A549 (cell line): ENCODE data around the gene INHBE. TPM values are rescaled to one million over a fixed set of nuclear protein-coding genes. Genes with fewer than 3 reads are reported as not detected.

ENCODE experiments used
- ATAC-seq, 2 experiments: fragments of 200-7000 bp in 1 of 2; fragments of >200 bp in 1 of 2; cut with Nextera tagmentation in 1 of 2; cut with Tn5 transposase in 1 of 2; 3 replicates each; pipeline versions ENCODE4 v1.8.0 to v1.9.1; 2018 to 2020; ENCODE audit warnings: mild to moderate bottlenecking in 1 of 2, moderate library complexity in 1 of 2
- CTCF ChIA-PET: fragments of 300-600 bp; sonication (Branson Sonifier 250); formaldehyde crosslinking; extraction: SDS; loops from one replicate; lab custom pipeline; 2021; ENCODE audit warnings: antibody characterized with exemption, inconsistent platforms; lab: Yijun Ruan, JAX
- POLR2A ChIA-PET: fragments of 350-600 bp; formaldehyde crosslinking; extraction: SDS; loops from one replicate; lab custom pipeline; 2021; ENCODE audit warnings: antibody characterized with exemption, inconsistent platforms; lab: Yijun Ruan, JAX
- DNase-seq, 2 experiments: peaks; one replicate each; pipeline versions ENCODE4 v3.0.0 to v3.0.0-alpha.2; 2011 to 2016; ENCODE audit warnings: low read depth in 1 of 2, low spot score in 1 of 2
- FAIRE-seq: peaks from 2 replicates; lab custom pipeline; 2011; peaks lifted over from hg19 to GRCh38; lab: Jason Lieb, UNC
- H3K27ac ChIP-seq, 2 experiments: fragments of >200 bp; sonication (Bioruptor Twin); formaldehyde crosslinking; 3 replicates each; pipeline ENCODE4 v1.5.1; 2016 to 2017
- H3K4me1 ChIP-seq: fragments of >200 bp; sonication (Bioruptor Twin); formaldehyde crosslinking; 3 replicates; pipeline ENCODE4 v1.6.1; 2016
- H3K4me2 ChIP-seq: fragments of >200 bp; sonication (Bioruptor Twin); formaldehyde crosslinking; 3 replicates; pipeline ENCODE4 v1.6.1; 2016
- H3K4me3 ChIP-seq: fragments of >200 bp; sonication (Bioruptor Twin); formaldehyde crosslinking; 3 replicates; pipeline ENCODE4 v1.5.1; 2016
- H3K9me3 ChIP-seq: fragments of >200 bp; sonication (Bioruptor Twin); formaldehyde crosslinking; 3 replicates; pipeline ENCODE4 v1.6.1; 2016
- ATOH8 ChIP-seq: fragments of 250-450 bp; sonication (Bioruptor Pico); IDR thresholded peaks from 2 replicates; pipeline ENCODE4 v1.5.0; 2020; ENCODE audit warnings: low read depth, mild to moderate bottlenecking, moderate library complexity
- BHLHE40 ChIP-seq: IDR thresholded peaks from 2 replicates; pipeline ENCODE4 v1.6.1; 2012; ENCODE audit warnings: low read depth, low read length, inconsistent platforms
- CBX2 ChIP-seq: fragments of 200-600 bp; sonication (generic); IDR thresholded peaks from 2 replicates; pipeline ENCODE4 v1.6.1; 2016; ENCODE audit warnings: low read depth, mild to moderate bottlenecking, borderline replicate concordance
- CEBPB ChIP-seq, 2 experiments: fragments of >200 bp in 1 of 2; sonication (Bioruptor Twin) in 1 of 2; formaldehyde crosslinking in 1 of 2; IDR thresholded peaks; 2 replicates each; pipeline ENCODE4 v1.6.1; 2012 to 2016
- CHD2 ChIP-seq: fragments of 150-350 bp; IDR thresholded peaks from 2 replicates; pipeline ENCODE4 v1.6.1; 2014; ENCODE audit warnings: low read length; ENCODE audit not compliant: partially characterized antibody
- CHD4 ChIP-seq: fragments of 200-600 bp; sonication (generic); IDR thresholded peaks from 2 replicates; pipeline ENCODE4 v1.6.1; 2016; ENCODE audit warnings: antibody characterized with exemption, mild to moderate bottlenecking, borderline replicate concordance
- EP300 ChIP-seq, 2 experiments: fragments of >200 bp; sonication (Bioruptor Twin); formaldehyde crosslinking; IDR thresholded peaks; 2 replicates in 1 of 2; 3 replicates in 1 of 2; pipeline ENCODE4 v1.6.1; 2016 to 2017
- FOSB ChIP-seq: fragments of 250-450 bp; sonication (Bioruptor Pico); IDR thresholded peaks from 2 replicates; pipeline ENCODE4 v1.5.0; 2020; ENCODE audit warnings: mild to moderate bottlenecking, moderate library complexity
- GATA3 ChIP-seq: IDR thresholded peaks from 2 replicates; pipeline ENCODE4 v1.6.1; 2012; ENCODE audit warnings: borderline replicate concordance
- HOXB13 ChIP-seq: fragments of 250-450 bp; sonication (Bioruptor Pico); IDR thresholded peaks from 2 replicates; pipeline ENCODE4 v1.5.0; 2020; ENCODE audit warnings: low read depth, mild to moderate bottlenecking, moderate library complexity
- HOXB5 ChIP-seq: fragments of 250-450 bp; sonication (Bioruptor Pico); IDR thresholded peaks from 2 replicates; pipeline ENCODE4 v1.5.0; 2020; ENCODE audit warnings: mild to moderate bottlenecking, moderate library complexity
- JUN ChIP-seq, 2 experiments: fragments of >200 bp; sonication (Bioruptor Twin); formaldehyde crosslinking; IDR thresholded peaks; 2 replicates in 1 of 2; 3 replicates in 1 of 2; pipeline ENCODE4 v1.6.1; 2016 to 2017
- JUNB ChIP-seq: fragments of >200 bp; sonication (Bioruptor Twin); formaldehyde crosslinking; IDR thresholded peaks from 2 replicates; pipeline ENCODE4 v1.6.1; 2016
- KDM1A ChIP-seq: fragments of 200-600 bp; sonication (generic); IDR thresholded peaks from 2 replicates; pipeline ENCODE4 v1.6.1; 2016; ENCODE audit warnings: low read depth, mild to moderate bottlenecking
- KDM5A ChIP-seq: fragments of 200-600 bp; sonication (generic); IDR thresholded peaks from 2 replicates; pipeline ENCODE4 v1.6.1; 2016; ENCODE audit warnings: antibody characterized with exemption, mild to moderate bottlenecking
- MAZ ChIP-seq: fragments of 150-350 bp; IDR thresholded peaks from 2 replicates; pipeline ENCODE4 v1.6.1; 2014; ENCODE audit warnings: antibody characterized with exemption, low read depth, low read length, borderline replicate concordance
- MYC ChIP-seq: IDR thresholded peaks from 2 replicates; pipeline ENCODE4 v1.6.1; 2012; ENCODE audit warnings: mild to moderate bottlenecking, inconsistent platforms, low read length, improper control_type of control experiment, borderline replicate concordance
- NR3C1 ChIP-seq: fragments of >200 bp; sonication (Bioruptor Twin); formaldehyde crosslinking; IDR thresholded peaks from 3 replicates; pipeline ENCODE4 v1.6.1; 2017
- PBX3 ChIP-seq: IDR thresholded peaks from 2 replicates; pipeline ENCODE4 v1.6.1; 2012
- RCOR1 ChIP-seq: fragments of 150-350 bp; IDR thresholded peaks from 2 replicates; pipeline ENCODE4 v1.6.1; 2014; ENCODE audit warnings: antibody characterized with exemption, low read length, low read depth
- RNF2 ChIP-seq: fragments of 200-600 bp; sonication (generic); IDR thresholded peaks from 2 replicates; pipeline ENCODE4 v1.6.1; 2016; ENCODE audit warnings: low read depth, mild to moderate bottlenecking, antibody characterized with exemption, moderate library complexity, borderline replicate concordance
- SMC3 ChIP-seq: fragments of >200 bp; sonication (Bioruptor Twin); formaldehyde crosslinking; IDR thresholded peaks from 3 replicates; pipeline ENCODE4 v1.6.1; 2018; ENCODE audit warnings: inconsistent platforms
- TFCP2L1 ChIP-seq: fragments of 250-450 bp; sonication (Bioruptor Pico); IDR thresholded peaks from 2 replicates; pipeline ENCODE4 v1.5.0; 2021; ENCODE audit warnings: mild to moderate bottlenecking
- ZSCAN20 ChIP-seq: fragments of 250-450 bp; sonication (Bioruptor Pico); IDR thresholded peaks from 2 replicates; pipeline ENCODE4 v1.8.0; 2022; ENCODE audit warnings: mild to moderate bottlenecking, moderate library complexity
- WGBS: methylation state at CpG from one replicate; pipeline ENCODE4 v1.1.6; 2017; ENCODE audit errors: missing lambda C conversion rate; 5-methylcytosine and 5-hydroxymethylcytosine counted together
- polyA plus RNA-seq, 4 experiments: library from polyadenylated mRNA; depleted of rRNA in 3 of 4; stranded (reverse); fragments of >200 nt; fragmentation: RNase III in 1 of 4; extraction: RNeasy Plus Mini Kit Qiagen cat#74134 plus additional on column Dnase treatment in 1 of 4; gene quantifications; 2 replicates in 3 of 4; 3 replicates in 1 of 4; pipeline ENCODE4 v1.2.3, GENCODE V29; 2011 to 2017
- TF ChIP-seq, protein P1 (sequence below): fragments of 250-450 bp; sonication (Bioruptor Pico); IDR thresholded peaks from 2 replicates; pipeline ENCODE4 v1.5.0; 2021; ENCODE audit warnings: mild to moderate bottlenecking, moderate library complexity, borderline replicate concordance
- TF ChIP-seq, protein P2 (sequence below): fragments of >200 bp; sonication (Bioruptor Twin); formaldehyde crosslinking; IDR thresholded peaks from 3 replicates; pipeline ENCODE4 v1.6.1; 2016

The INHBE gene
- polyA plus RNA-seq, 2 of the 4 experiments (the other 2 are of a cell fraction) = 0.74 to 2.4 TPM

- no peak for FAIRE-seq
- peak overlapping the region; percentile 92 to 99 for H3K27ac ChIP-seq
- peaks cover 30% of the 10 kb centered on the region for H3K4me1 ChIP-seq
- ATAC-seq = peak; percentile 49 to 68
- peak overlapping the region; percentile 97 for H3K4me2 ChIP-seq
- H3K9me3 ChIP-seq = no peaks in the 10 kb centered on the region
- under 1% methylated on average over 14 of the region's 32 CpGs for WGBS
- TF ChIP-seq, protein P1, sequence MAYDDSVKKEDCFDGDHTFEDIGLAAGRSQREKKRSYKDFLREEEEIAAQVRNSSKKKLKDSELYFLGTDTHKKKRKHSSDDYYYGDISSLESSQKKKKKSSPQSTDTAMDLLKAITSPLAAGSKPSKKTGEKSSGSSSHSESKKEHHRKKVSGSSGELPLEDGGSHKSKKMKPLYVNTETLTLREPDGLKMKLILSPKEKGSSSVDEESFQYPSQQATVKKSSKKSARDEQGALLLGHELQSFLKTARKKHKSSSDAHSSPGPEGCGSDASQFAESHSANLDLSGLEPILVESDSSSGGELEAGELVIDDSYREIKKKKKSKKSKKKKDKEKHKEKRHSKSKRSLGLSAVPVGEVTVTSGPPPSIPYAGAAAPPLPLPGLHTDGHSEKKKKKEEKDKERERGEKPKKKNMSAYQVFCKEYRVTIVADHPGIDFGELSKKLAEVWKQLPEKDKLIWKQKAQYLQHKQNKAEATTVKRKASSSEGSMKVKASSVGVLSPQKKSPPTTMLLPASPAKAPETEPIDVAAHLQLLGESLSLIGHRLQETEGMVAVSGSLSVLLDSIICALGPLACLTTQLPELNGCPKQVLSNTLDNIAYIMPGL (CRISPR knock-in tag) = no peak
- TF ChIP-seq ATOH8 (CRISPR knock-in tag) = no peak
- TF ChIP-seq CBX2 = no peak
- no peak for TF ChIP-seq MAZ
- no peak for TF ChIP-seq CHD4
- TF ChIP-seq TFCP2L1 = no peak
- peak; percentile 14 to 53; a peak in 2 of 5 replicates for TF ChIP-seq EP300 (IDR thresholded peaks at IDR 0.05)
- TF ChIP-seq, protein P2, sequence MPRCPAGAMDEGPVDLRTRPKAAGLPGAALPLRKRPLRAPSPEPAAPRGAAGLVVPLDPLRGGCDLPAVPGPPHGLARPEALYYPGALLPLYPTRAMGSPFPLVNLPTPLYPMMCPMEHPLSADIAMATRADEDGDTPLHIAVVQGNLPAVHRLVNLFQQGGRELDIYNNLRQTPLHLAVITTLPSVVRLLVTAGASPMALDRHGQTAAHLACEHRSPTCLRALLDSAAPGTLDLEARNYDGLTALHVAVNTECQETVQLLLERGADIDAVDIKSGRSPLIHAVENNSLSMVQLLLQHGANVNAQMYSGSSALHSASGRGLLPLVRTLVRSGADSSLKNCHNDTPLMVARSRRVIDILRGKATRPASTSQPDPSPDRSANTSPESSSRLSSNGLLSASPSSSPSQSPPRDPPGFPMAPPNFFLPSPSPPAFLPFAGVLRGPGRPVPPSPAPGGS = no peak; the same call in 2 of the 3 replicates
- TF ChIP-seq CHD2 = no peak
- no peak for TF ChIP-seq MYC
- no peak for TF ChIP-seq RNF2
- TF ChIP-seq KDM5A = no peak
- TF ChIP-seq PBX3 = peak; percentile 76
- no peak for TF ChIP-seq HOXB5 (CRISPR knock-in tag)
- no peak for TF ChIP-seq CEBPB (IDR thresholded peaks at IDR 0.05)
- TF ChIP-seq ZSCAN20 = no peak
- TF ChIP-seq JUN (IDR thresholded peaks at IDR 0.05) = peak; percentile 5 to 52; a peak in 4 of 5 replicates
- TF ChIP-seq JUNB = no peak
- TF ChIP-seq HOXB13 (CRISPR knock-in tag) = no peak
- TF ChIP-seq FOSB (CRISPR knock-in tag) = no peak
- no peak for TF ChIP-seq KDM1A
- TF ChIP-seq BHLHE40 = no peak
- no peak for TF ChIP-seq SMC3
- no peak for TF ChIP-seq NR3C1
- TF ChIP-seq RCOR1 = no peak
- TF ChIP-seq GATA3 = peak; percentile 45; the same call in 1 of the 2 replicates
- TF ChIP-seq, all 56 proteins: peak for 4
- DNase-seq = peak; percentile 86 to 92
- H3K4me3 ChIP-seq = peak overlapping the region; percentile 65
- CTCF ChIA-PET = interaction anchor here (0.9 to 9.7 kb wide), 10 partner anchors 9 to 274 kb away, joined by 3 to 240 read pairs (median 6); partner anchors contain the start of genes ARHGAP9, INHBE and MARS1
- POLR2A ChIA-PET = interaction anchor here (0.6 kb wide), 1 partner anchor 34 kb away, joined by 4 read pairs; no protein-coding TSS in a partner anchor
Measured at GRCh38 chr12:57461276-57461916, 6.3 kb downstream of the INHBE start.
